Osteoblast (primary cell): ENCODE results near the gene LRMDA. TPM values are rescaled to one million over a fixed set of nuclear protein-coding genes. Genes with fewer than 3 reads are reported as not detected.

Experiments
- DNase-seq: peaks from one replicate; pipeline ENCODE4 v3.0.0; 2011; ENCODE audit warnings: low spot score, mixed read lengths; ENCODE audit not compliant: insufficient read length; ENCODE audit errors: missing footprints
- H2AFZ ChIP-seq: 2 replicates; pipeline ENCODE4 v1.6.0; 2011; ENCODE audit warnings: mild to moderate bottlenecking, low read length
- H3K27ac ChIP-seq: 2 replicates; pipeline ENCODE4 v1.5.1; 2011; ENCODE audit warnings: mild to moderate bottlenecking, low read depth, low read length, moderate library complexity
- H3K27me3 ChIP-seq: 2 replicates; pipeline ENCODE4 v1.6.0; 2012; ENCODE audit warnings: mild to moderate bottlenecking, control low read depth, inconsistent platforms, low read length, moderate library complexity; ENCODE audit not compliant: insufficient read depth
- H3K36me3 ChIP-seq: 2 replicates; pipeline ENCODE4 v1.5.1; 2011; ENCODE audit warnings: mild to moderate bottlenecking, low read length, control low read depth, moderate library complexity; ENCODE audit not compliant: insufficient read depth
- H3K4me1 ChIP-seq: 2 replicates; pipeline ENCODE4 v1.5.1; 2011; ENCODE audit warnings: mild to moderate bottlenecking, low read length, control low read depth, moderate library complexity; ENCODE audit not compliant: insufficient read depth
- H3K4me2 ChIP-seq: 2 replicates; pipeline ENCODE4 v1.6.0; 2011; ENCODE audit warnings: mild to moderate bottlenecking, low read length; ENCODE audit not compliant: insufficient read depth
- H3K4me3 ChIP-seq: fragments of 200-600 bp; sonication (generic); 3 replicates; pipeline ENCODE4 v1.5.1; 2012; ENCODE audit warnings: mild to moderate bottlenecking, low read length, inconsistent platforms; ENCODE audit not compliant: insufficient read depth
- H3K79me2 ChIP-seq: 2 replicates; pipeline ENCODE4 v1.6.0; 2012; ENCODE audit warnings: mild to moderate bottlenecking, low read length, control low read depth, inconsistent platforms; ENCODE audit not compliant: insufficient read depth
- H3K9me3 ChIP-seq: 2 replicates; pipeline ENCODE4 v1.5.1; 2011; ENCODE audit warnings: low read depth, low read length, control low read depth
- H4K20me1 ChIP-seq: 2 replicates; pipeline ENCODE4 v1.6.0; 2012; ENCODE audit warnings: mild to moderate bottlenecking, low read length, control low read depth; ENCODE audit not compliant: insufficient read depth
- CTCF ChIP-seq: IDR thresholded peaks from 2 replicates; pipeline ENCODE4 v1.5.1; 2011; ENCODE audit warnings: mild to moderate bottlenecking, low read depth, low read length, moderate library complexity; ENCODE audit errors: extremely low read depth
- total RNA-seq: library from RNA; depleted of rRNA; stranded (reverse); fragments of >200 nt; gene quantifications from 2 replicates; pipeline ENCODE4 v1.2.3, GENCODE V29; 2012

LRMDA gene
- total RNA-seq, 1 donor: 18.5 TPM

DNA sequence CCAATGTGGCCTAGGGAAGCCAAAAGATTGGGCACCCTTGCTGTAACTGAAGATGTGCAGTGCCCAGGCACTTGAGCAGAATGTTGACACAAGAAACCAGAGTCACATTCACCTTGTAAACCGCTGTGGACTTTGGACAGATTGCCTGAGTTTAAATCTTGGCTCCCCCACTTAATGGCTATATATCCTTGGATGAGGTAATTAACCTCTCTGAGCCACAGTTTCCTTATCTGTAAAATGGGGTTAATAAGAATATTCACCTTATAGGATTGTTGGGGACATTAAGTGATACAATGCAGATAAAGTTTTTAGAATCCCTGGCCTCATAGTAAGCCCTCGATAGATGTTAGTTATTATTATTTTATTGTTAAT is 331.0 kb downstream of the LRMDA start:
- H3K4me3 ChIP-seq: no peak overlapping the region
- H2AFZ ChIP-seq: no peak overlapping the region
- peaks cover 4% of the 10 kb centered on the region for H3K4me1 ChIP-seq
- no peak for DNase-seq
- no peak overlapping the region for H3K27ac ChIP-seq
- no peak for TF ChIP-seq CTCF
- H3K79me2 ChIP-seq: no peaks in the 10 kb centered on the region
- no peaks in the 10 kb centered on the region for H3K9me3 ChIP-seq
- no peaks in the 10 kb centered on the region for H4K20me1 ChIP-seq
- no peak overlapping the region for H3K4me2 ChIP-seq
- no peaks in the 10 kb centered on the region for H3K36me3 ChIP-seq
- H3K27me3 ChIP-seq: no peaks in the 10 kb centered on the region

DNA sequence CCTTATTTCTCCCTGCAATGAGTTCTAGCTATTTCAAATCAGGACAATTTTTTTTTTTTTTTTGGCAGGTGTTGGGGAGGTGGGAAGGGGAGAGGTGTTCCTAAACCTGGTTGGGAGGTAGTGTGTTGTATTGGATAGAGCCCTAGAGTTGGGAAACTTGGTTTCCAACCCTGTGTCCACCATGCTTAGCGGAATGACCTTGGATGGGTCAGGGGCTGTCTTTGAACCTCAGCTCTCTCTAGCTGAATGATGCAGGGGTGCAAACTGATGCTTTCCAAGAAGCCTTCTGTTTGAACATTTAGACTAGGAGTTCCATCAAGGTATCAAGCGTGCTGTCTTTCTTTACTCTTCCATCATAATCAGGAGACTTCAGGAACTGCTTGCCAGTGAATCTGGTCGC is 332.2 kb downstream of the LRMDA start:
- no peaks in the 10 kb centered on the region for H3K27me3 ChIP-seq
- no peak overlapping the region for H3K4me3 ChIP-seq
- no peak overlapping the region for H3K27ac ChIP-seq
- H4K20me1 ChIP-seq: no peaks in the 10 kb centered on the region
- H3K4me2 ChIP-seq: no peak overlapping the region
- no peaks in the 10 kb centered on the region for H3K36me3 ChIP-seq
- no peaks in the 10 kb centered on the region for H3K9me3 ChIP-seq
- H2AFZ ChIP-seq: no peak overlapping the region
- H3K79me2 ChIP-seq: no peaks in the 10 kb centered on the region
- no peak for DNase-seq
- H3K4me1 ChIP-seq: peaks cover 4% of the 10 kb centered on the region
- no peak for TF ChIP-seq CTCF

GRCh38 chr10:75764974-75765788 is 333.8 kb downstream of the LRMDA start:
- no peaks in the 10 kb centered on the region for H3K79me2 ChIP-seq
- no peaks in the 10 kb centered on the region for H3K9me3 ChIP-seq
- H3K27ac ChIP-seq: no peak overlapping the region
- H3K27me3 ChIP-seq: no peaks in the 10 kb centered on the region
- no peak overlapping the region for H3K4me3 ChIP-seq
- TF ChIP-seq CTCF: no peak
- H3K4me1 ChIP-seq: peaks cover 5% of the 10 kb centered on the region
- DNase-seq: no peak
- H2AFZ ChIP-seq: no peak overlapping the region
- no peak overlapping the region for H3K4me2 ChIP-seq
- no peaks in the 10 kb centered on the region for H3K36me3 ChIP-seq
- no peaks in the 10 kb centered on the region for H4K20me1 ChIP-seq

DNA sequence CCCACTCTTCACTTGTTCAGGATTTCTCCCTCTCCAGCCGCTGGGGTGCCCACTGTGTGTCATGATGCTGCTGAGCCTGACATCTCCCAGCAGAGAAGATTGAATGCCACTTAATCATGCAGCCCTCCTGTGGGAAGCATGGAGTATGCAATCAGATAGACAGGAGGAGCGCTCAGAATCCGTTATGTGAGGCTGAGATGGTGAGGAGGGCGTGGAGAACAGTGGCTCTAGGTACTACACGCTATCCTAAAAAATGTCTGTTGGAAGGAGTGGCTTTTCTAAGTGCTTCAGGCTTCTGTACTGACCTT is 334.3 kb downstream of the LRMDA start:
- DNase-seq: no peak
- no peak for TF ChIP-seq CTCF

More for the DNA sequence above, 334.3 kb downstream of the LRMDA start:
- Histone ChIP-seq H3K36me3 (no peaks in the 10 kb centered on the region), H3K27me3 (no peaks in the 10 kb centered on the region), H2AFZ (no peak overlapping the region), H3K4me1 (peaks cover 11% of the 10 kb centered on the region), H3K27ac (no peak overlapping the region), H3K79me2 (no peaks in the 10 kb centered on the region), H3K4me3 (no peak overlapping the region), H4K20me1 (no peaks in the 10 kb centered on the region), H3K4me2 (no peak overlapping the region), H3K9me3 (no peaks in the 10 kb centered on the region)
